Naive thymus-derived CD8-positive, alpha-beta T cell (primary cell): Measurements from ENCODE around the gene REXO5. TPM values are rescaled to one million over a fixed set of nuclear protein-coding genes. Genes with fewer than 3 reads are reported as not detected.

ENCODE experiments used
- ATAC-seq, 2 donors: fragments of 150-1000 bp; cut with Tn5 transposase in 1 of 2; sonication (Bioruptor Pico), chemical (Tn5 transposase) in 1 of 2; 1 replicate in 1 of 2; 2 replicates in 1 of 2; pipeline ENCODE4 v1.10.0; 2021; ENCODE audit warnings: mild to moderate bottlenecking in 2 of 2, moderate library complexity in 2 of 2
- POLR2A ChIA-PET: fragments of 350-600 bp; sonication (Branson Sonifier 250); formaldehyde crosslinking; loops from one replicate; lab custom pipeline; 2021; ENCODE audit warnings: antibody characterized with exemption; lab: Charles Lee
- DNase-seq, 10 donors: peaks; one replicate each; pipeline versions ENCODE4 v3.0.0 to v3.0.0-alpha.2; 2020 to 2022
- H3K27ac Mint-ChIP-seq, 10 donors: one replicate each; pipeline ENCODE4 v1.8.0; 2020 to 2022; ENCODE audit warnings: mild to moderate bottlenecking in 10 of 10, mixed read lengths in 10 of 10, moderate library complexity in 4 of 10, inconsistent platforms in 1 of 10
- H3K27me3 Mint-ChIP-seq, 5 donors: one replicate each; pipeline ENCODE4 v1.8.0; 2021 to 2022; ENCODE audit warnings: mixed read lengths in 5 of 5
- H3K36me3 Mint-ChIP-seq, 3 donors: one replicate each; pipeline ENCODE4 v1.8.0; 2020 to 2022; ENCODE audit warnings: mixed read lengths in 3 of 3, mild to moderate bottlenecking in 2 of 3, inconsistent platforms in 1 of 3
- H3K4me1 Mint-ChIP-seq, 4 donors: one replicate each; pipeline ENCODE4 v1.8.0; 2021 to 2022; ENCODE audit warnings: mixed read lengths in 4 of 4
- H3K4me3 Mint-ChIP-seq, 10 donors: one replicate each; pipeline ENCODE4 v1.8.0; 2020 to 2022; ENCODE audit warnings: mild to moderate bottlenecking in 10 of 10, mixed read lengths in 10 of 10, moderate library complexity in 6 of 10, inconsistent platforms in 1 of 10
- H3K9me3 Mint-ChIP-seq, 9 donors: one replicate each; pipeline ENCODE4 v1.8.0; 2020 to 2022; ENCODE audit warnings: mixed read lengths in 9 of 9, mild to moderate bottlenecking in 3 of 9, inconsistent platforms in 1 of 9, moderate library complexity in 1 of 9
- polyA plus RNA-seq, 3 donors: library from polyadenylated mRNA; unstranded; fragments of 300-500 nt; fragmentation: Illumina TruSeq; gene quantifications; one replicate each; pipeline ENCODE4 v1.2.3, GENCODE V29; 2021
- total RNA-seq, 8 experiments: library from RNA in 2 of 8; stranded (reverse) in 2 of 8; gene quantifications; one replicate each; pipeline ENCODE4 v1.2.3 and lab custom pipeline; 2021 to 2026

REXO5 gene
- total and polyA plus RNA-seq, 5 experiments from 2014 or later = 0.41 to 1.4 (median 0.60) TPM

DNA sequence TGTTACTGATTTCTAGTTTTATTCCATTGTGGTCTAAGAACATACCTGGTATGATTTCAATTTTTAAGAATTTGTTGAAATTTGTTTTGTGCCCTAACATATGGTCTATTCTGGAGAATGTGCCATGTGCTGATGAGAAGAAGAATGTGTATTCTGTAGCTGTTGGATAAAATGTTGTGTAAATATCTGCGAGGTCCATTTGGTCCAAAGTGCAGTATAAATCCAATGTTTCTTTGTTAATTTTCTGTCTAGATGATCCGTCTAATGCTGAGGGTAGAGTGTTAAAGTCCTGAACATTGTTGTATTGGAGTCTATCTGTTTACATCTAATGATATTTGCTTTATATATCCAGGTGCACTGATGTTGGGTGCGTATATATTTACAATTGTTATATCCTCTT lies 32.6 kb upstream of the REXO5 start:
- ATAC-seq (no peak), DNase-seq (no peak)
- peak overlapping the region in 1 of 10 donors; percentile 52 for H3K27ac Mint-ChIP-seq
- no peaks in the 10 kb centered on the region for H3K27me3 Mint-ChIP-seq
- H3K4me1 Mint-ChIP-seq = peaks cover 0 to 9% (median 1%) of the 10 kb centered on the region in 4 donors
- no peak overlapping the region for H3K4me3 Mint-ChIP-seq
- peaks cover 5 to 39% (median 9%) of the 10 kb centered on the region in 3 donors for H3K36me3 Mint-ChIP-seq
- POLR2A ChIA-PET = no interaction called here
- no peaks in the 10 kb centered on the region for H3K9me3 Mint-ChIP-seq

DNA sequence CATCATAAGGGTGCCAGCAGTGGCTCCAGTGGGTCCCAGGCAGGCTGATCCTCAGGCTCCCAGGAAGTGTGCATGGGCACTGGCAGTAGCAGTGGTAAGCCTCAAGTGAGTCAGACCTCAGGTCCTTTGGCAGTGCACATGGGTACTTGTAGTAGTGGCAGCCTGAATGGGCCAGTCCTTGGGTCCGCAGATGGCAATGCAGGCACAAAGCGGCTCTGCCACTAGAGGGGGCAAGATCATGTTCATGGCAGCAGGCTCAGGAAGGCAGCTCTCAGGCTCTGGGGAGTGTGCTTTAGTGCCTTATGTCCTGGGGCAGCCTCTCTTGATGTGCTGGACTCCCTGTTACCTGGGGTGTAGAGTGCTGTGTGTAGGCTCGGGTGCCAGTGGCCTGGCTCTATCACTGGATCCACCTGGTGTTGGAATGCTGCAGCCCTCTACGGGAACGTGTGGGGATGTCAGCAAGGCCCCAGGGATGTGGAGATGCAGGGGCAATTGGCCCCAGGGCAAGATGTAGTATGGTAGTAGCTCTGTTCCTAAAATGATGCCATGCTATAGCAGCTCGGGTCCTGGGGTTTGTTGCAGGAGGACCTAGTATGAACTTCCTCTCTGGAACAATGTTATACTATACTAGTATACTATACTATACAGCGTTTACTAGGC lies 31.5 kb upstream of the REXO5 start:
- Mint-ChIP-seq H3K27me3 (no peaks in the 10 kb centered on the region), H3K4me1 (peaks cover 0 to 9% (median 1%) of the 10 kb centered on the region in 4 donors), H3K9me3 (no peaks in the 10 kb centered on the region), H3K4me3 (no peak overlapping the region), H3K27ac (no peak overlapping the region), H3K36me3 (peaks cover 5 to 44% (median 12%) of the 10 kb centered on the region in 3 donors)
- POLR2A ChIA-PET = no interaction called here
- peak; percentile 43 to 49 for ATAC-seq
- peak in 8 of 10 donors; percentile 19 to 66 (median 32) for DNase-seq

DNA sequence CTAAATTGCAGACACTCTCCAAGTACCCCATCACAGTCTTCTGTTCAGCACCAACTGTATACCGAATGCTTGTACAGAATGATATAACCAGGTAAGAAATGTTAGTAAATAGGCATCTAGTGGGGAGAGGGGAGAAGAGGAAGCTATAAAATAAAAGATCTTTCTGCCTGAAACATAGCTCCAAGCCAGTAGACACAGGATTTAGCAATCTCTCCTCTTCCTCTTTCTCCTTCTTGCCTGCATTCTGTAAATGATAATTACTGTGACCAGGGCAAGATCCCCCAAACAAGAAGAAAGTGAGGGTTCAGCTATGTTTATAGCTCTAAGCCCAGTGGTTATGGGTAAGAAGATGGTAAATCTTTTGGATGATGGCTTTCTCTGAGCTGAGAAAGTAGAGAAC lies 24.6 kb upstream of the REXO5 start:
- peaks cover 5 to 46% (median 15%) of the 10 kb centered on the region in 3 donors for H3K36me3 Mint-ChIP-seq
- H3K27me3 Mint-ChIP-seq = no peaks in the 10 kb centered on the region
- H3K27ac Mint-ChIP-seq = no peak overlapping the region
- no peak for DNase-seq
- no peaks in the 10 kb centered on the region for H3K4me1 Mint-ChIP-seq
- H3K9me3 Mint-ChIP-seq = no peaks in the 10 kb centered on the region
- POLR2A ChIA-PET = no interaction called here
- ATAC-seq = no peak
- no peak overlapping the region for H3K4me3 Mint-ChIP-seq

DNA sequence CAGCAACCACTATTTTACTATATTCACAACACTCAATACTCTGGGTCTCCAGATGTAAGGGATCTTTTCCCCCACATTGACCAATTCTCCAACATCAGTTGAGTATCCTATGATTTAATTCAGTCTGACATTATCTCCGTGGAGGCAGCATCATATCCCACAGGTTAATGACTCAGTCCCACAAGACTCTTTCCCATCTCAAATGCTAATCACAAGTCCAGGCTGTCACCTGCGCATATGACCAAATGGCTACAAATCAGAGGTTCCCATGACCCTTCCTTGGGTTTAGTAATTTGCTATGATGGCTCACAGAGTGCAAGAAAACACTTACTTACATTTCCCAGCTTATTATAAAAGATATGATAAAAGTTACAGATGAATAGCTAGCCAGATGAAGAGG lies 23.9 kb upstream of the REXO5 start:
- POLR2A ChIA-PET = no interaction called here
- Mint-ChIP-seq H3K9me3 (no peaks in the 10 kb centered on the region), H3K36me3 (peaks cover 3 to 45% (median 12%) of the 10 kb centered on the region in 3 donors), H3K4me1 (no peaks in the 10 kb centered on the region), H3K4me3 (no peak overlapping the region), H3K27ac (no peak overlapping the region), H3K27me3 (no peaks in the 10 kb centered on the region)
- ATAC-seq (no peak), DNase-seq (no peak)

DNA sequence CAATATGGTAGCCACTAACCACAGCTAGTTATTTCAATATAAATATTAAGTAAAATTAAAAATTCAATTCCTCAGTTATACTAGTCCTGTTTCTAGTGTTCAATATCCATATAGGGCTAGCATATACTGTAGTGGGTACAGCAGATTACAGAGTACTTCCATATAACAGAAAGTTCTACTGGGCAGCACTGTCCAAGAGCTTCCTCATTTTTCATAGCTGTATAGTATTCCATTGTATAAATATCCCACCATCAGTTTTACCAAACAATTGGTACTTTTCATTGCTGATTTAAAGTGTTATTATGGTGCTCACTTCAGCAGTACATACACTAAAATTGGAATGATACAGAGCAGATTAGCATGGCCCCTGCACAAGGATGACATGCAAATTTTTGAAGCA lies 22.1 kb upstream of the REXO5 start:
- Mint-ChIP-seq H3K9me3 (no peaks in the 10 kb centered on the region), H3K27ac (no peak overlapping the region), H3K36me3 (peaks cover 0 to 36% (median 9%) of the 10 kb centered on the region in 3 donors), H3K27me3 (no peaks in the 10 kb centered on the region), H3K4me1 (no peaks in the 10 kb centered on the region), H3K4me3 (no peak overlapping the region)
- DNase-seq (no peak), ATAC-seq (no peak)
- POLR2A ChIA-PET = no interaction called here

DNA sequence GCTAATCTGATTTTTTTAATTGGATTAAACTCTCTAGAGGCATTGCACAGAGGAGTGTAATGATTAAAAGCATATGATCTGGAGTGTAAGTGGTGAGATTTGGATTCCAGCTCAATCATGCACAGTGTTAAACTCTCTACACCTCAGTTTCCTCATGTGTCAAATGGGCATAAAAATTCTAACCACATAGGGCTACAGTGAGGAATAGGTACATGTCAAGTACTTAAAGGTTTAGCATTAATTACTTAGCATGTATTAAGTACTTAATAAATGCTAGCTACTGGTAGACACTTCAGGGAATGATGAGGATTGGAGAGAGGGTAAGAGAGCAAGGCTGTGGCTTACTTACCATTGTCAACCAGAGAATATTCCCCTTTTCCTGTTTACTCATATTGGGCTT lies 17.2 kb upstream of the REXO5 start:
- DNase-seq (no peak), ATAC-seq (no peak)
- H3K9me3 Mint-ChIP-seq = no peaks in the 10 kb centered on the region
- POLR2A ChIA-PET = interaction anchor here (0.7 kb wide), 1 partner anchor 1463 kb away, joined by 3 read pairs; no protein-coding TSS in a partner anchor
- H3K27me3 Mint-ChIP-seq = no peaks in the 10 kb centered on the region
- peaks cover 0 to 17% (median 7%) of the 10 kb centered on the region in 3 donors for H3K36me3 Mint-ChIP-seq
- H3K4me3 Mint-ChIP-seq = no peak overlapping the region
- H3K27ac Mint-ChIP-seq = no peak overlapping the region
- H3K4me1 Mint-ChIP-seq = no peaks in the 10 kb centered on the region

DNA sequence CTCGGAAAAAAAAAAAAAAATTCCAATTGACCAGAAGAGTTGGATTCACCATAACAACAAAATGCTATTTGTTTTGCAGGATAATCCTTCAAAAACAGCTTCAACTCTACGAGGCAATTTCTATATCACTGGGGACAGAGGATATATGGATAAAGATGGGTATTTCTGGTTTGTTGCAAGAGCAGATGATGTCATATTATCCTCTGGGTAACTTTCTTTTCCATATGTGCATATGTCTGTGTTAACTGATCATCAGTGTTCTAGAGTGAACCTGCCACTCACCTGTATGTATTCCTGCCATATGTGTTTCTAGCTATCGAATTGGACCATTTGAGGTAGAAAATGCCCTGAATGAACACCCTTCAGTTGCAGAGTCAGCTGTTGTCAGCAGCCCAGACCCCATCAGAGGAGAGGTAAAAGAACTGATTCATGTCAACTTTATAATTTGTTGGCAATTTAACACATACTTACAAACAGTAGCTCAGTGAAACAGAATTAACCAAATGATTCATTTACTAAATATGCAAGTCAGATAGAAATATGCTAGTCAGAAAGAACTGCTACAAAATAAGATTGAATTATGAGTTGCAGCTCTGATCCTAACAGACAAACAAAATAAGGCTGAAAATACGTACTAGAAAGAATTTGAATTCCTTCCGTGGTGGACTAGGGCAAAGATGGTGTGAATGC lies 14.3 kb upstream of the REXO5 start:
- H3K36me3 Mint-ChIP-seq = peaks cover 0 to 16% (median 7%) of the 10 kb centered on the region in 3 donors

DNA sequence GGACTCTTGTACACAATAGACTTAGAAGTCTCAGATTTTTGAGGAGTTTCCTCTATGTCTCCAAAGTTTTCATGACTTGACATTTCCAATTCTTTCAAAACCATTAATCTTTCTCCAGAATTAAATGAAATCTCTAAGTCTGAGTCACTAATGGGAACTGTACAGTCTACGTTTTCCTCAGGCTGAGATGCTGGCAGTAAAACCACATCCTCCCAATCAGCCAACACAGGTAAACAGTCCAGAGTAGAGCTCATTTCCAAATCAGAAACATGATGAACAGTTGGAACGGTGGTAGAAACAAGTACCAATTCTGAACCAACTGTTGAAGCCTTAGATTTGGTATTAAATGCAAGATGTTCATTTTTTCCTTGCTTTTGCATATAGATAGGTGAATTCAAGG lies 8.0 kb upstream of the REXO5 start:
- H3K4me3 Mint-ChIP-seq = no peak overlapping the region
- H3K4me1 Mint-ChIP-seq = peaks cover 0 to 14% (median 10%) of the 10 kb centered on the region in 4 donors
- H3K27me3 Mint-ChIP-seq = no peaks in the 10 kb centered on the region
- POLR2A ChIA-PET = no interaction called here
- H3K27ac Mint-ChIP-seq = peak overlapping the region in 3 of 10 donors; percentile 44 to 82 (median 48)
- ATAC-seq (no peak), DNase-seq (no peak)
- no peaks in the 10 kb centered on the region for H3K9me3 Mint-ChIP-seq
- H3K36me3 Mint-ChIP-seq = peaks cover 0 to 7% (median 0%) of the 10 kb centered on the region in 3 donors

More for the DNA sequence above, 14.3 kb upstream of the REXO5 start:
- DNase-seq (no peak), ATAC-seq (no peak)
- Mint-ChIP-seq H3K27me3 (no peaks in the 10 kb centered on the region), H3K27ac (no peak overlapping the region), H3K9me3 (no peaks in the 10 kb centered on the region), H3K4me3 (no peak overlapping the region), H3K4me1 (no peaks in the 10 kb centered on the region)
- POLR2A ChIA-PET = interaction anchor here (0.6 kb wide), 1 partner anchor 65 kb away, joined by 3 read pairs; no protein-coding TSS in a partner anchor

DNA sequence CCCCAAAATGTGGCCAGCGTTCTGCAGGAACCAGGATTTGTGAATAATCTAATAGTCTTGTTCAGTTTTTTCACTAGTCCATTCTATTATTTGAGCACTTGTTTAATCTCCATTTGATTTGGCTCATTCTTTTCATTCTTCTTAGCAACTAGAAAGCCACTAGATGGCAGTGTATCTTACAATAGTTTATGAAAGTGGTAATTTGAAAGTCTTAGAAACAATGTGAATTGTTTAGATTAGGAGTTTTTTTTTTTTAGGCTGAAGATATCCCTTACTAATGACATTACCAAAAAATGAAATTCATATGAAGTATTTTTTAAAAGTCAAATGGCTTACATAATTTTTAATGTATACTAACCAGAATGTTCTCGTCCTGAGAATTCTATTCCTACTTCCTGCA lies 6.7 kb upstream of the REXO5 start:
- no peak for ATAC-seq
- H3K4me1 Mint-ChIP-seq = peaks cover 0 to 14% (median 10%) of the 10 kb centered on the region in 4 donors
- H3K4me3 Mint-ChIP-seq = no peak overlapping the region
- no peak overlapping the region for H3K27ac Mint-ChIP-seq
- H3K36me3 Mint-ChIP-seq = peaks cover 0 to 7% (median 0%) of the 10 kb centered on the region in 3 donors
- peak in 3 of 10 donors; percentile 22 to 48 (median 34) for DNase-seq
- H3K27me3 Mint-ChIP-seq = no peaks in the 10 kb centered on the region
- H3K9me3 Mint-ChIP-seq = no peaks in the 10 kb centered on the region
- POLR2A ChIA-PET = no interaction called here

DNA sequence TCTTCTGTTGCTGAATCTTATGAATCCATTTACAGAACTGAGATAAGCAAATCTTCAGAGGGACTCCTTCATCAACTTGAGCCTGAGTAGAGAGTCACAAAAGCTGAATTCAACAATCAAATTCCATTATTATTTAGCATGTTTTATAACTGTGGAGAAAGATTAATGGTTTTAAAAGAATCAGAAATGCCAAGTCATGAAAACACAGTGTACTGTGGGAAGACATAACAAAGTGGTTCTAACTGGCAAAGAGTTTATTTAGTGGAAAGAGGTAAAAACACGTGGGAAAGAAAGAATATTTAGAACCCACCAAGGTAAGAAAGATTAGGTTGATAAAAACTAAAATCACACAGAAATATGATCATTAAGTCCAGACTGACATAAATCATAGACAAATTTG lies 5.0 kb upstream of the REXO5 start:
- Mint-ChIP-seq H3K4me3 (no peak overlapping the region), H3K9me3 (no peaks in the 10 kb centered on the region), H3K27ac (peak overlapping the region in 2 of 10 donors; percentile 8 to 39), H3K4me1 (peaks cover under 1 to 23% (median 17%) of the 10 kb centered on the region in 4 donors), H3K27me3 (no peaks in the 10 kb centered on the region), H3K36me3 (peaks cover 0 to 7% (median 0%) of the 10 kb centered on the region in 3 donors)
- DNase-seq (no peak), ATAC-seq (no peak)
- POLR2A ChIA-PET = no interaction called here

DNA sequence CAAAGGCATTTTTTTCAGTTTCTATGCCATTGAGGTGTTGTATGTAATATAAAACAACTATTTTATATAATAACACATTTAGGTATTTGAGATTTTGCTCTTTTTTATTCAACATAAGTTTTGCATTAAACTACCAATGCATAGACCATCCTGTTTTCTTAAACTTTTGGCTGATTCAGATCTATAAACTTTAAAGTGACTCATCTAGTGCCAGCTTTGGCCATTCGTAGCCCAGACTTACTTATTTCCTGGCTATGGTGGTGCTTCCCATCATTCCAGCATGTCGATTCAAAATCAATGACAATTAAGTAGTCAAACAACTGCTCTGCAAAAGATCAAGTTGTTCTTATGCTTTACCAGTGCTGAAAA lies 3.2 kb upstream of the REXO5 start:
- ATAC-seq (no peak), DNase-seq (no peak)
- no peaks in the 10 kb centered on the region for H3K27me3 Mint-ChIP-seq
- POLR2A ChIA-PET = no interaction called here
- H3K4me1 Mint-ChIP-seq = peaks cover 7 to 33% (median 26%) of the 10 kb centered on the region in 4 donors
- no peaks in the 10 kb centered on the region for H3K36me3 Mint-ChIP-seq
- peak overlapping the region in 1 of 10 donors; percentile 81 for H3K27ac Mint-ChIP-seq
- no peak overlapping the region for H3K4me3 Mint-ChIP-seq
- H3K9me3 Mint-ChIP-seq = no peaks in the 10 kb centered on the region

DNA sequence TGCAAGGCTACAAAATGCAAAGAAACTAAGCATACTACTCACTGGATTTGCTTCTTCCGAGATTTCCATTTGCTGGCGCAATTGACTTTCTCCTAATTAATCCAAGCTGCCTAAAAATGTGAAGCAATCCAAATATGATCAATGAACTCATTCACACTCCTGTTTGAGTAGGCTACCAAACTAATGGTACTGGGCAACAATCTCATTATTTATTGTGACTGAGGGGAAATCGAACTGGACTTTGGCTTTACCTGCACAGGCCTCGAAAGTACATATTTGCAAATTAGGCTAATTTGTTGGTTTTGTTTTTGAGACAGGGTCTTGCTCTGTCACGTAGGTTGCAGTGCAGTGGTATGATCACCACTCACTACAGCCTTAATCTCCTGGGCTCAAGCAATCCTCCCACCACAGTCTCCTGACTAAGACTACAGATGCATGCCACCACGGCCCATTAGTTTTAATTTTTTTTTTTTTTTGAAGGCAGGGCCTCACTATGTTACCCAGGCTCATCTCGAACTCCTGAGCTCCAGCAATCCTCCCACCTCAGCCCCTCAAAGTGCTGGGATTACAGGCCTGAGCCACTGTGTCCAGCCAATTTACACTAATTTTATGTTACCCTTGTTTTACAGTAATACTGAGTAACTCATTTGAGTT lies 2.6 kb upstream of the REXO5 start:
- H3K27me3 Mint-ChIP-seq = no peaks in the 10 kb centered on the region
- no peaks in the 10 kb centered on the region for H3K36me3 Mint-ChIP-seq
- ATAC-seq = no peak
- H3K4me3 Mint-ChIP-seq = no peak overlapping the region
- DNase-seq = no peak
- H3K9me3 Mint-ChIP-seq = no peaks in the 10 kb centered on the region
- H3K4me1 Mint-ChIP-seq = peaks cover 7 to 28% (median 22%) of the 10 kb centered on the region in 4 donors
- H3K27ac Mint-ChIP-seq = peak overlapping the region in 3 of 10 donors; percentile 25 to 81 (median 42)
- POLR2A ChIA-PET = interaction anchor here (0.6 kb wide), 2 partner anchors 32 to 85 kb away, joined by 4 read pairs; no protein-coding TSS in a partner anchor
